Measurements from ENCODE around the gene DDOST.
A peak's percentile ranks its signal among the peaks of the same experiment; 100 is the strongest.
"Not testable (repeated sequence)": the region's sequence is repeated elsewhere in the genome, so short reads cannot be mapped to it uniquely, and the experiment has no call there.

The DDOST gene

DNA sequence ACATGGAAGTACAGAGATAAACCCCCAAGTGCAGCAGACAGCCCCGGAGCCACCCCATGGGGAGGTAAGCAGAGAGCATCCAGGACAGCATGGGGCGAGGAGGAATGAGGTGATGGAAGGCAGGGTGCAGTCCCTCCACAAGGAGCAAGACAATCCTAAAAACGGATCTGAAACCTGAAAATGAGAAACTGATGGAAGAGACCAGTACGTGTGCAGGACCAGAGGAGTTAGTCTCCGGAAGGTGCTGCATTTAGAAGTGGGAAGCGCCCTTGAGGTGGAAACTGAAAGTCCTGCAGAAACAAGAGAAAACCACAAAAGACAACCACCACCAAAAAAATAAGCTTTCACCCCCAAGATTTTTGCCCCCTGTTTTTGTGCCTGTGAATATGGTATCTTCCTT lies 17.4 kb upstream of the DDOST start:
- Histone ChIP-seq H3K27me3 (ENCODE audit: control insufficient read depth, insufficient read depth, low read length) (no peaks in the 10 kb centered on the region), H3K9ac (ENCODE audit: low read depth, low read length) (no peak overlapping the region), H3K4me3 (ENCODE audit: low read depth, low read length) (no peak overlapping the region), H3K27ac (ENCODE audit: low read depth, low read length) (no peak overlapping the region), H3K9me3 (ENCODE audit: control insufficient read depth, insufficient read depth, low read length) (no peaks in the 10 kb centered on the region), H3K4me1 (ENCODE audit: control insufficient read depth, insufficient read depth, low read length) (no peaks in the 10 kb centered on the region), H3K36me3 (ENCODE audit: control insufficient read depth, insufficient read depth, low read length) (peaks cover 16% of the 10 kb centered on the region; the same call in 1 of the 2 replicates)

DNA sequence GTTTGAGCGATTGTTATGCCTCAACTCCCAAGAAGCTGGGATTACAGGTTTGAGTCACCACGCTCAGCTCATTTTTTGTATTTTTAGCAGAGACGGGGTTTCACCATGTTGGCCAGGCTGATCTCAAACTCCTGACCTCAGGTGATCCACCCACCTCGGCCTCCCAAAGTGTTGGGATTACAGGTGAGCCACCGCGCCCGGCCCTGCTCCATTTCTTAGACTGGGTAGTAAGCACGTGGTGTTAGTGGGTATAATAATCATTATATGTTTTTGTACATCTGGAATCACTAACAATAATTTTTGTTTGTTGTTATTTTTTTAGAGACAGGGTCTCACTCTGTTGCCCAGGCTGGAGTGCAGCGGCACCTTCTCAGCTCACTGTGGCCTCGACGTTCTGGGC lies 12.5 kb upstream of the DDOST start:
- peaks cover 11% of the 10 kb centered on the region; the same call in 1 of the 2 replicates for H3K36me3 ChIP-seq (ENCODE audit: control insufficient read depth, insufficient read depth, low read length)
- H3K4me3 ChIP-seq (ENCODE audit: low read depth, low read length); H3K27ac ChIP-seq (ENCODE audit: low read depth, low read length); H3K9ac ChIP-seq (ENCODE audit: low read depth, low read length); H3K9me3 ChIP-seq (ENCODE audit: control insufficient read depth, insufficient read depth, low read length); H3K4me1 ChIP-seq (ENCODE audit: control insufficient read depth, insufficient read depth, low read length); H3K27me3 ChIP-seq (ENCODE audit: control insufficient read depth, insufficient read depth, low read length): not testable (repeated sequence)

DNA sequence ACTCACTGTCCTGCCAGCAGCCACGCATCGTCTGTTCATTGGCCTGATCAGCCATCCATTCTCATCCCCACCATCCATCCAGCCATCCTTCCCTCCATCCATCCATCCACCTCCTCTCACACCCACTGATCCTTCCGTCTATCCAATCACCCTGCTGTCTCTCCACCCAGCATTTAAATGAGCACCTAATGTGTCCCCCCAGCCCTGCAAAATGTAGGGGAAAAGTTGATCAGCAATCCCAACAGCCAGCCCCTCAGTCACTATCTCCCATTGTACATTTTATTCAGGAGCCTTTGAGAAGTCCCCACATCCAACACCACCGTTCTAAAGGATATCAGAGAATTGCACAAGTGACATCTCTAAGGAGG lies 11.1 kb upstream of the DDOST start:
- H3K9me3 ChIP-seq (ENCODE audit: control insufficient read depth, insufficient read depth, low read length) = no peaks in the 10 kb centered on the region
- H3K36me3 ChIP-seq (ENCODE audit: control insufficient read depth, insufficient read depth, low read length) = peaks cover 8% of the 10 kb centered on the region; the same call in 1 of the 2 replicates
- H3K4me3 ChIP-seq (ENCODE audit: low read depth, low read length) = no peak overlapping the region
- no peak overlapping the region for H3K27ac ChIP-seq (ENCODE audit: low read depth, low read length)
- H3K27me3 ChIP-seq (ENCODE audit: control insufficient read depth, insufficient read depth, low read length) = no peaks in the 10 kb centered on the region
- H3K9ac ChIP-seq (ENCODE audit: low read depth, low read length) = no peak overlapping the region
- H3K4me1 ChIP-seq (ENCODE audit: control insufficient read depth, insufficient read depth, low read length) = no peaks in the 10 kb centered on the region

DNA sequence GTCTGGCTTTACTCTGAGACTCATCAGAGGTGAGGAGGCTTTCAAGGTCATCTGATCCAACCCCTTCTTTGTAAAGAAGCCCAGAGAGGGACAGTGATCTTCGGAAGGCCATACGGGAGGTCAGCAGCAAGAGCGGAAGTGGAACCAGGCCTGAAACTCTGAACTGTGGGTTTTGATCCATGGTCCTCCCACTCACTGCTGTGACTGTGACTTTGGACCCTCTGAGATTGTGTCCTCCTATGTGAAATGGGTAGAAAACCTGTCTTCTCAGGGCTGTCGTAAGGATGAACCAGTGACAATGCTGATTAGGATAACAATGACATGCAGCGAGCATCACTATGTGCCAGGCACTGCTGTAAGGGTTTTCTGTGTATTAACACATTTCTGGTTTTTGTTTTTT lies 9.8 kb upstream of the DDOST start:
- Histone ChIP-seq H3K4me3 (ENCODE audit: low read depth, low read length) (no peak overlapping the region), H3K36me3 (ENCODE audit: control insufficient read depth, insufficient read depth, low read length) (peaks cover 5% of the 10 kb centered on the region; the same call in 1 of the 2 replicates), H3K27ac (ENCODE audit: low read depth, low read length) (no peak overlapping the region), H3K4me1 (ENCODE audit: control insufficient read depth, insufficient read depth, low read length) (no peaks in the 10 kb centered on the region), H3K9ac (ENCODE audit: low read depth, low read length) (no peak overlapping the region), H3K9me3 (ENCODE audit: control insufficient read depth, insufficient read depth, low read length) (no peaks in the 10 kb centered on the region), H3K27me3 (ENCODE audit: control insufficient read depth, insufficient read depth, low read length) (no peaks in the 10 kb centered on the region)

DNA sequence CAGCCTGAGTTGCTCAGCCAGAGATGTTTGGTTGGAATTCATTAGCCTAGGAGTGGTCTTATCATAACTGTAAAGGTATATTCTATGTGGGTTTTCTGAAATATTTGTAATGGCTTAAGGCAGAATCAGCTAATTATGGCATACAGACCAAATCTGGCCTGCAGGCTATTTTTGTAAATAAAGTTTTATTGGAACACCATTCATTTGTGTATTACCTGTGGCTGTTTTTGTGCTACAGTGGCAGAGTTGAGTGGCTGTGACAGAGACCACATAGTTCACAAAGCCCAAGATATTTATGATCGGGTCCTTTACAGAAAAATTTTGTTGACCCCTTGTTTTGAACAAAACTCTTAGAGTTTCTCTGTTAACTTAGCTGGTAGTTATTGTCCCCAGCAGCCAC lies 7.4 kb upstream of the DDOST start:
- Histone ChIP-seq H3K4me3 (ENCODE audit: low read depth, low read length) (no peak overlapping the region), H3K27ac (ENCODE audit: low read depth, low read length) (no peak overlapping the region), H3K36me3 (ENCODE audit: control insufficient read depth, insufficient read depth, low read length) (peaks cover 5% of the 10 kb centered on the region; the same call in 1 of the 2 replicates)

DNA sequence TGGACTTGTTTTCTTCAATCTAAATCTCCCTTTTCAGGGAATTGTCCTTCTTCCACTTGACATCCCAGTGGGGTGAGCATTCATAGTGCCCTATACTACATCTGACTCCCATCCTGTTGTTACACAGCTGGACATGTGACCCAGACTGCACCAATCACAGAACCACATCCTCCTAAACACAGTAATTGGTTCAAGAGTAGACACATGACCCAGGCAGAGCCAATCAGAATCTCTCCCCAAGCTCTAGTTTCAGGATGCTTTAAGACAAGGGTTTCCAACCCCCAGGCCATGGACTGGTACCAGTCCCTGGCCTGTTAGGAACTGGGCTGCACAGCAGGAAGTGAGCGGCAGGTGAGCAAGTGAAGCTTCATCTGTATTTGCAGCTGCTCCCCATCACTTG lies 5.6 kb upstream of the DDOST start:
- Histone ChIP-seq H3K27me3 (ENCODE audit: control insufficient read depth, insufficient read depth, low read length) (no peaks in the 10 kb centered on the region), H3K9ac (ENCODE audit: low read depth, low read length) (no peak overlapping the region), H3K4me3 (ENCODE audit: low read depth, low read length) (no peak overlapping the region), H3K9me3 (ENCODE audit: control insufficient read depth, insufficient read depth, low read length) (no peaks in the 10 kb centered on the region), H3K4me1 (ENCODE audit: control insufficient read depth, insufficient read depth, low read length) (no peaks in the 10 kb centered on the region), H3K36me3 (ENCODE audit: control insufficient read depth, insufficient read depth, low read length) (peaks cover 4% of the 10 kb centered on the region; the same call in 1 of the 2 replicates), H3K27ac (ENCODE audit: low read depth, low read length) (no peak overlapping the region)

More for the DNA sequence above, 7.4 kb upstream of the DDOST start:
- Histone ChIP-seq H3K9ac (ENCODE audit: low read depth, low read length) (no peak overlapping the region), H3K4me1 (ENCODE audit: control insufficient read depth, insufficient read depth, low read length) (no peaks in the 10 kb centered on the region), H3K27me3 (ENCODE audit: control insufficient read depth, insufficient read depth, low read length) (no peaks in the 10 kb centered on the region), H3K9me3 (ENCODE audit: control insufficient read depth, insufficient read depth, low read length) (no peaks in the 10 kb centered on the region)

DNA sequence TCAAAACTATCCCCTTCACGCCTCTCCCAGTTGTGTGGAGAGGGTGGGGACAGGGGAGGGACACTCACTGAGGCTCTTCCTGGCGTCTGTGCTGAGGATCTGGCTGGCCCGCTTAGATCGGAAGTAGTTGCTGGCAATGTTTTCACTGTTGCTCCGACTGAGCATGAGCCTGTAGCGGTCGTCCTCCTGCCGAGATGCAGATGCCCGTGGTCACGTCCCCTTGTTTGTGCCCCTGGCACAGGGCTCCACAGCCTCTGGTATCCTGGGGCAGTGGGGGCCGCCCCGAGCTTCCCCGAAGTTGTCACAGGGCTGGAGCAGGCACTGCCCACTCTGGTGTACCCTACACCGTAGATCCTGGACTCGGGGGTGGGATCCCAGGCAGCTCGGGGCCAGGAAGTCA lies 5.0 kb upstream of the DDOST start:
- no peaks in the 10 kb centered on the region for H3K9me3 ChIP-seq (ENCODE audit: control insufficient read depth, insufficient read depth, low read length)
- H3K9ac ChIP-seq (ENCODE audit: low read depth, low read length) = no peak overlapping the region
- H3K4me1 ChIP-seq (ENCODE audit: control insufficient read depth, insufficient read depth, low read length) = no peaks in the 10 kb centered on the region
- H3K4me3 ChIP-seq (ENCODE audit: low read depth, low read length) = no peak overlapping the region
- H3K27me3 ChIP-seq (ENCODE audit: control insufficient read depth, insufficient read depth, low read length) = no peaks in the 10 kb centered on the region
- H3K36me3 ChIP-seq (ENCODE audit: control insufficient read depth, insufficient read depth, low read length) = no peaks in the 10 kb centered on the region
- H3K27ac ChIP-seq (ENCODE audit: low read depth, low read length) = no peak overlapping the region

DNA sequence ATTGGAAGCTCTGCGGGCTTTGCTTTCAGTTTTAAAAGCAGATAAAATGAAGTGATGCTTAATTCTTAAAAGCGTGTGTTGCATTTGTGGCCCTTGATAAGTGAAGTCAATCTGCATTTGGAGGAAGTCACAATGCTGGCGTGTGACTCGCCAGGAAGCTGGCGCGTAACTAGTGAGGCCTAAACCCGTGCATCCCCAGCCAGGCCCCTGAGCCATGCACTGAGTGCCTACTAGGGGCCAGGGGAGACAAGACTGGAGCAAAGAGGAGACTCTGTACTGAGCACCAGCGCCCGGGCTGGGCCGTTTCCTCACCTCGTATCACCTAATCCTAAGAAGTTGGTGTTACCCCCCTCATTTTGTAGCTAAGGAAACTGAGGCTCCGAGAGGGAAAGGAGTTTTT lies 4.6 kb upstream of the DDOST start:
- H3K4me3 ChIP-seq (ENCODE audit: low read depth, low read length) = no peak overlapping the region
- H3K9me3 ChIP-seq (ENCODE audit: control insufficient read depth, insufficient read depth, low read length) = no peaks in the 10 kb centered on the region
- H3K27me3 ChIP-seq (ENCODE audit: control insufficient read depth, insufficient read depth, low read length) = no peaks in the 10 kb centered on the region
- no peaks in the 10 kb centered on the region for H3K36me3 ChIP-seq (ENCODE audit: control insufficient read depth, insufficient read depth, low read length)
- H3K27ac ChIP-seq (ENCODE audit: low read depth, low read length) = no peak overlapping the region
- no peak overlapping the region for H3K9ac ChIP-seq (ENCODE audit: low read depth, low read length)
- H3K4me1 ChIP-seq (ENCODE audit: control insufficient read depth, insufficient read depth, low read length) = no peaks in the 10 kb centered on the region

DNA sequence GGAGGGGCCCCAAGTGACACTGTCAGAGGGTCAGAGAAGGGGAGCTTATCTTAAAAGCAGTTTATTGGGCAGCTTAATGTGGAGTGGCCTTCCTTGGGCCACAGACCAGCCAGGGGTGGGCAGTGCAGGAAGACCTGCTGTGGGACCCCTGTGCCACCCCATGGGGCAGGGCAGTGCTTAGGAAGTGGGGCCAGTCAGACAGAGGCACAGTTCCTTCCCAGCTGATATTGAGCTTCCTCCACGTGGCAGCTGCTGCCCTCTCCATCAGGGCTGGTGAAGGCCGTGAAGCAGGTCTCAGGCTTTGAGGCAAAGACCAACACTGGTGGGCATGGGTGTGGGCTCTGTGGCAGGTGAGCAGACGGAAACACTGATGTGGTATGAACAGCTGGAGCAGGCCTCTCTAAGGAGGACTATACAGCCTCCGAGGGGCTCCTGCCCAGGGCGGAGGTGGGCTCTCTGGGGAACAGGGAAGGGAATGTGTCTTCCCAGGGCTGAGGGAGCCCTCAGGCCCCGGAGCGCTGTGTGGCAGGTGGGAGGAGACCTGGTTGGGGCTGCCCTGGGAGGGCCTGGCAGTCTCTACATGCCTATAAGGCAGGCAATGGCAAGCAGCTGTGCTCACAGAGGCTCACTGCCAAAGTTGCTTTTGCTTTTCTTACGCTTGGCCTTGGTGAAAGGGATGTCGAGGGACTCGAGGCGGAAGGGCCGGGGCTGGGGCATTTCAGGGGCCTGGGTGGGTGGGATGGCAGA lies 3.0 kb upstream of the DDOST start:
- H3K36me3 ChIP-seq (ENCODE audit: control insufficient read depth, insufficient read depth, low read length) = peaks cover 8% of the 10 kb centered on the region
- H3K4me1 ChIP-seq (ENCODE audit: control insufficient read depth, insufficient read depth, low read length) = 0 out of 2 replicates have a peak, but pooled peaks cover 3% of the 10 kb centered on the region
- H3K9ac ChIP-seq (ENCODE audit: low read depth, low read length) = no peak overlapping the region
- H3K4me3 ChIP-seq (ENCODE audit: low read depth, low read length) = no peak overlapping the region
- H3K9me3 ChIP-seq (ENCODE audit: control insufficient read depth, insufficient read depth, low read length) = no peaks in the 10 kb centered on the region
- no peak overlapping the region for H3K27ac ChIP-seq (ENCODE audit: low read depth, low read length)
- no peaks in the 10 kb centered on the region for H3K27me3 ChIP-seq (ENCODE audit: control insufficient read depth, insufficient read depth, low read length)

DNA sequence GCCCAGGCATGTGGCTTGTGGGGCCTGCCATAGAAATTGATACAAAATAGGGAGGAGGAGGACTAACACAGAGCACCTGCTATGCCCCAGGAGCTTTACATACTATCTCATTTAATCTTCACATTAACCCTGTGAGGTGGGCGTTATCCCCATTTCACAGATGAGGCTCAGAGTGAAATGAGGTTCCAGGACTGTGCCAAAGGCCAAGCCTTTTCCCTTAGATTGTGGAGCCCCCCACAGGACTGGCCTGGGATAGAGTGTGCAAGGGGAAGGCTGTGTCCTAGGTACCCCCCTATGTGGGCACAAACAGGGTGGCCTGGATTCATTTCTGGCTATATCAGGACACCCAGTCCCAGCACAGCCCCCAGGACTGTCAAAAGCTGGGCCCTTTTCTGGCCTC lies 2.2 kb upstream of the DDOST start:
- H3K27ac ChIP-seq (ENCODE audit: low read depth, low read length) = no peak overlapping the region
- H3K27me3 ChIP-seq (ENCODE audit: control insufficient read depth, insufficient read depth, low read length) = no peaks in the 10 kb centered on the region
- no peak overlapping the region for H3K4me3 ChIP-seq (ENCODE audit: low read depth, low read length)
- 0 out of 2 replicates have a peak, but pooled peaks cover 3% of the 10 kb centered on the region for H3K4me1 ChIP-seq (ENCODE audit: control insufficient read depth, insufficient read depth, low read length)
- H3K9ac ChIP-seq (ENCODE audit: low read depth, low read length) = no peak overlapping the region
- H3K9me3 ChIP-seq (ENCODE audit: control insufficient read depth, insufficient read depth, low read length) = no peaks in the 10 kb centered on the region
- H3K36me3 ChIP-seq (ENCODE audit: control insufficient read depth, insufficient read depth, low read length) = peaks cover 16% of the 10 kb centered on the region

DNA sequence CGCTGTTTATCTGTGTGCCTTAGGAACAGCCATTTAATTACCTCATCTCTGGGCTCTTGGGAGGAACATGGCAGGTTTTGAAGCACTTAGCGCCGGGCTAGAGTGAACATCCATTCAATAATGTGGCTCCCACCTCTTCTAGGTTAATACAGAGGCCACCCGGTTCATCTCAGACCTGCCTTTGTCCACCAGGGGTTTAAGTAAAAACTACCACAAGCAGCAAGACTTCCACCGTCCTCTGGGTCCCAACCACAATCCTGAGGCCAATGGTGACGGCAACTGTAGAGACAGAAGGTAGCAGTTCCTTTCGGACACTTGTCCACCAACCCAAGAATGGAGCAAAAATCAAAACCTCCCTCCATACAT lies 924 bp upstream of the DDOST start:
- H3K36me3 ChIP-seq (ENCODE audit: control insufficient read depth, insufficient read depth, low read length) = peaks cover 29% of the 10 kb centered on the region
- H3K9me3 ChIP-seq (ENCODE audit: control insufficient read depth, insufficient read depth, low read length) = no peaks in the 10 kb centered on the region
- peak overlapping the region; percentile 77 for H3K27ac ChIP-seq (ENCODE audit: low read depth, low read length)
- peak overlapping the region; percentile 66 for H3K9ac ChIP-seq (ENCODE audit: low read depth, low read length)
- H3K4me3 ChIP-seq (ENCODE audit: low read depth, low read length) = peak overlapping the region; percentile 86
- H3K27me3 ChIP-seq (ENCODE audit: control insufficient read depth, insufficient read depth, low read length) = no peaks in the 10 kb centered on the region
- 0 out of 2 replicates have a peak, but pooled peaks cover 3% of the 10 kb centered on the region for H3K4me1 ChIP-seq (ENCODE audit: control insufficient read depth, insufficient read depth, low read length)

All from HUES48 (cell line).